HepG2 (cell line): ENCODE data around the gene TMEM240. TPM values are rescaled to one million over a fixed set of nuclear protein-coding genes. Genes with fewer than 3 reads are reported as not detected.

Source experiments
- AKAP8 ChIP-seq: sonication (generic); formaldehyde crosslinking; IDR thresholded peaks from 2 replicates; pipeline ENCODE4 v1.5.1; 2020; ENCODE audit warnings: mild to moderate bottlenecking, missing genetic modification reagents
- BRCA1 ChIP-seq: sonication (generic); formaldehyde crosslinking; IDR thresholded peaks from 2 replicates; pipeline ENCODE4 v1.4.0; 2020; ENCODE audit warnings: missing genetic modification reagents
- CCAR2 ChIP-seq: fragments of 200-400 bp; formaldehyde crosslinking; optimal IDR thresholded peaks from 2 replicates; pipeline ENCODE3; 2018; ENCODE audit warnings: low read depth, mild to moderate bottlenecking, low read length, moderate library complexity
- CHD2 ChIP-seq: IDR thresholded peaks from 2 replicates; pipeline ENCODE4 v1.6.1; 2011; ENCODE audit warnings: low read depth, low read length, improper control_type of control experiment
- EED ChIP-seq: sonication (generic); formaldehyde crosslinking; IDR thresholded peaks from 2 replicates; pipeline ENCODE4 v1.5.0; 2020; ENCODE audit warnings: mild to moderate bottlenecking, missing genetic modification reagents
- ESRRA ChIP-seq: sonication (generic); formaldehyde crosslinking; IDR thresholded peaks from 2 replicates; pipeline ENCODE4 v1.5.1; 2020; ENCODE audit warnings: mild to moderate bottlenecking, low read depth, missing genetic modification reagents
- FOXP4 ChIP-seq: sonication (generic); formaldehyde crosslinking; IDR thresholded peaks from 2 replicates; pipeline ENCODE4 v1.4.0; 2020; ENCODE audit warnings: missing genetic modification reagents
- KDM4B ChIP-seq: sonication (generic); formaldehyde crosslinking; IDR thresholded peaks from 2 replicates; pipeline ENCODE4 v1.4.0; 2020; ENCODE audit warnings: missing genetic modification reagents
- MIER2 ChIP-seq: IDR thresholded peaks from 2 replicates; pipeline ENCODE4 v1.6.1; 2016; ENCODE audit warnings: missing biosample characterization, missing genetic modification reagents
- PHF8 ChIP-seq: sonication (generic); formaldehyde crosslinking; IDR thresholded peaks from 2 replicates; pipeline ENCODE4 v1.5.0; 2020; ENCODE audit warnings: missing genetic modification reagents
- RFX3 ChIP-seq: IDR thresholded peaks from 2 replicates; pipeline ENCODE4 v1.6.1; 2016; ENCODE audit warnings: missing biosample characterization, missing genetic modification reagents
- SMAD3 ChIP-seq: sonication (generic); formaldehyde crosslinking; IDR thresholded peaks from 2 replicates; pipeline ENCODE4 v1.4.0; 2020; ENCODE audit warnings: missing genetic modification reagents
- SYNCRIP ChIP-seq: fragments of 200-400 bp; formaldehyde crosslinking; IDR thresholded peaks from 2 replicates; pipeline ENCODE4 v1.6.1; 2018; ENCODE audit warnings: mild to moderate bottlenecking, low read depth, low read length; ENCODE audit not compliant: insufficient read depth
- TBL1XR1 ChIP-seq: fragments of 150-350 bp; IDR thresholded peaks from 2 replicates; pipeline ENCODE4 v1.6.1; 2014; ENCODE audit warnings: borderline replicate concordance, low read length; ENCODE audit not compliant: partially characterized antibody
- TOE1 ChIP-seq: sonication (generic); formaldehyde crosslinking; IDR thresholded peaks from 2 replicates; pipeline ENCODE4 v1.4.0; 2020; ENCODE audit warnings: mild to moderate bottlenecking, missing genetic modification reagents
- ZBTB42 ChIP-seq: sonication (generic); formaldehyde crosslinking; IDR thresholded peaks from 2 replicates; pipeline ENCODE4 v1.5.0; 2020; ENCODE audit warnings: mild to moderate bottlenecking, missing genetic modification reagents
- ZBTB49 ChIP-seq: sonication (generic); formaldehyde crosslinking; IDR thresholded peaks from 2 replicates; pipeline ENCODE4 v1.4.0; 2020; ENCODE audit warnings: missing genetic modification reagents, borderline replicate concordance
- ZNF225 ChIP-seq: sonication (generic); formaldehyde crosslinking; IDR thresholded peaks from 2 replicates; pipeline ENCODE4 v1.4.0; 2020; ENCODE audit warnings: mild to moderate bottlenecking, missing genetic modification reagents
- ZNF275 ChIP-seq: sonication (generic); formaldehyde crosslinking; IDR thresholded peaks from 2 replicates; pipeline ENCODE4 v1.8.0; 2022; ENCODE audit warnings: missing genetic modification reagents, mild to moderate bottlenecking, inconsistent platforms, borderline replicate concordance
- ZNF503 ChIP-seq: sonication (generic); formaldehyde crosslinking; IDR thresholded peaks from 2 replicates; pipeline ENCODE4 v1.4.0; 2020; ENCODE audit warnings: missing genetic modification reagents
- ZNF580 ChIP-seq: IDR thresholded peaks from 2 replicates; pipeline ENCODE4 v1.6.1; 2016; ENCODE audit warnings: low read depth, borderline replicate concordance
- ZNF780A ChIP-seq: sonication (generic); formaldehyde crosslinking; IDR thresholded peaks from 2 replicates; pipeline ENCODE4 v1.8.0; 2022; ENCODE audit warnings: mild to moderate bottlenecking, missing genetic modification reagents, moderate library complexity
- ZNF841 ChIP-seq: sonication (generic); formaldehyde crosslinking; IDR thresholded peaks from 2 replicates; pipeline ENCODE4 v1.8.1; 2023; ENCODE audit warnings: missing genetic modification reagents, borderline replicate concordance
- polyA plus RNA-seq, 8 experiments: library from polyadenylated mRNA; depleted of rRNA in 3 of 8; stranded (reverse) in 7 of 8; unstranded in 1 of 8; fragments of >200 nt; fragmentation: Illumina TruSeq in 4 of 8; extraction: Trizol in 4 of 8; gene quantifications; 2 replicates each; pipeline versions ENCODE4 v1.2.1 to v1.2.3, GENCODE V29; 2011 to 2016; ENCODE audit warnings: low read depth in 4 of 8, missing spikeins in 1 of 8, mixed read lengths in 1 of 8; ENCODE audit not compliant: insufficient read depth in 1 of 8
- total RNA-seq, 5 experiments: library from RNA; depleted of rRNA; stranded (reverse); fragments of >200 nt; fragmentation: Illumina TruSeq; extraction: Trizol; gene quantifications; 2 replicates each; pipeline ENCODE4 v1.2.3, GENCODE V29; 2016; ENCODE audit warnings: low read depth in 1 of 5

TMEM240 gene
- total and polyA plus RNA-seq, 2 of the 13 experiments (the other 11 are each of a cell fraction or from before 2014, with no cell fraction given), result 0.17 TPM; not detected in 1

- TF ChIP-seq ZNF580 (CRISPR knock-in tag), result peak; percentile 81; the same call in 1 of the 2 replicates
- peak; percentile 71; the same call in 1 of the 2 replicates for TF ChIP-seq EED
- no peak for TF ChIP-seq ZBTB49 (CRISPR knock-in tag)
- peak; percentile 97 for TF ChIP-seq CHD2
- 0 out of 2 replicates have a peak, but pooled peaks have one; percentile 17 for TF ChIP-seq TOE1 (CRISPR knock-in tag)
- TF ChIP-seq ZNF275 (CRISPR knock-in tag), result peak; percentile 51; the same call in 1 of the 2 replicates
- TF ChIP-seq ZNF780A (CRISPR knock-in tag), result no peak
- no peak for TF ChIP-seq CCAR2
- no peak for TF ChIP-seq MIER2
- peak; percentile 93 for TF ChIP-seq SMAD3 (CRISPR knock-in tag)
- TF ChIP-seq ZNF225 (CRISPR knock-in tag), result peak; percentile 51; the same call in 1 of the 2 replicates
- TF ChIP-seq PHF8 (CRISPR knock-in tag), result peak; percentile 87
- TF ChIP-seq RFX3 (CRISPR knock-in tag), result peak; percentile 81
- TF ChIP-seq BRCA1 (CRISPR knock-in tag), result no peak
- TF ChIP-seq TBL1XR1, result peak; percentile 48
- no peak for TF ChIP-seq ZNF503 (CRISPR knock-in tag)
- peak; percentile 52; the same call in 1 of the 2 replicates for TF ChIP-seq ZBTB42
- peak; percentile 40; the same call in 1 of the 2 replicates for TF ChIP-seq FOXP4 (CRISPR knock-in tag)
- TF ChIP-seq KDM4B (CRISPR knock-in tag), result no peak
- no peak for TF ChIP-seq AKAP8 (CRISPR knock-in tag)
- no peak for TF ChIP-seq SYNCRIP
- no peak for TF ChIP-seq ZNF841 (CRISPR knock-in tag)
- TF ChIP-seq ESRRA (CRISPR knock-in tag), result peak; percentile 54; the same call in 1 of the 2 replicates
Observed at GRCh38 chr1:1511533-1512285, 28.7 kb downstream of the TMEM240 start, which contains the start of gene ATAD3A (continued).
